HEK293T (cell line): ENCODE data around the gene SPIRE1.
"Not testable (repeated sequence)": the region's sequence is repeated elsewhere in the genome, so short reads cannot be mapped to it uniquely, and the experiment has no call there.

Source experiments
- CTCF ChIA-PET: fragments of 350-600 bp; formaldehyde crosslinking; extraction: SDS; loops from one replicate; lab custom pipeline; 2021; ENCODE audit warnings: antibody characterized with exemption, inconsistent platforms; lab: Yijun Ruan, JAX
- POLR2A ChIA-PET: fragments of 350-600 bp; formaldehyde crosslinking; extraction: SDS; loops from one replicate; lab custom pipeline; 2020; ENCODE audit warnings: antibody characterized with exemption, inconsistent platforms; lab: Yijun Ruan, JAX
- DNase-seq: peaks from one replicate; pipeline ENCODE4 v3.0.0; 2012; ENCODE audit warnings: mixed read lengths; ENCODE audit errors: extremely low spot score
- ARNT ChIP-seq: fragments of 450-650 bp; IDR thresholded peaks from 2 replicates; pipeline ENCODE4 v1.6.1; 2017; ENCODE audit warnings: mild to moderate bottlenecking
- BHLHE40 ChIP-seq: fragments of 450-650 bp; IDR thresholded peaks from 2 replicates; pipeline ENCODE4 v1.6.1; 2016; ENCODE audit warnings: mild to moderate bottlenecking, moderate library complexity, borderline replicate concordance
- CTBP1 ChIP-seq: fragments of 450-650 bp; IDR thresholded peaks from 2 replicates; pipeline ENCODE4 v1.6.1; 2016; ENCODE audit warnings: borderline replicate concordance
- ELF4 ChIP-seq: fragments of 450-650 bp; IDR thresholded peaks from 2 replicates; pipeline ENCODE4 v1.6.1; 2017; ENCODE audit warnings: antibody characterized with exemption
- FOXA1 ChIP-seq: fragments of 450-650 bp; IDR thresholded peaks from 2 replicates; pipeline ENCODE4 v1.6.1; 2016; ENCODE audit warnings: mild to moderate bottlenecking
- FOXK2 ChIP-seq: fragments of 450-650 bp; IDR thresholded peaks from 2 replicates; pipeline ENCODE4 v1.6.1; 2016; ENCODE audit warnings: mild to moderate bottlenecking
- FOXM1 ChIP-seq: fragments of 450-650 bp; IDR thresholded peaks from 2 replicates; pipeline ENCODE4 v1.6.1; 2017; ENCODE audit warnings: mild to moderate bottlenecking, borderline replicate concordance
- HDGF ChIP-seq: fragments of 450-650 bp; IDR thresholded peaks from 2 replicates; pipeline ENCODE4 v1.6.1; 2017; ENCODE audit warnings: antibody characterized with exemption, borderline replicate concordance
- L3MBTL2 ChIP-seq: fragments of 450-650 bp; conservative IDR thresholded peaks from 2 replicates; pipeline ENCODE4 v1.6.1; 2016; ENCODE audit warnings: mild to moderate bottlenecking
- LEF1 ChIP-seq: fragments of 450-650 bp; IDR thresholded peaks from 2 replicates; pipeline ENCODE4 v1.6.1; 2017; ENCODE audit warnings: mild to moderate bottlenecking, borderline replicate concordance
- NFRKB ChIP-seq: fragments of 450-650 bp; IDR thresholded peaks from 2 replicates; pipeline ENCODE4 v1.6.1; 2016; ENCODE audit warnings: mild to moderate bottlenecking, moderate library complexity
- PKNOX1 ChIP-seq: fragments of 450-650 bp; IDR thresholded peaks from 2 replicates; pipeline ENCODE4 v1.6.1; 2016
- SP1 ChIP-seq: fragments of 450-650 bp; IDR thresholded peaks from 2 replicates; pipeline ENCODE4 v1.6.1; 2017
- SUZ12 ChIP-seq: fragments of 450-650 bp; IDR thresholded peaks from 2 replicates; pipeline ENCODE4 v1.6.1; 2016; ENCODE audit warnings: mild to moderate bottlenecking
- TARDBP ChIP-seq: fragments of 450-650 bp; IDR thresholded peaks from 2 replicates; pipeline ENCODE4 v1.6.1; 2016
- ZNF384 ChIP-seq: fragments of 450-650 bp; IDR thresholded peaks from 2 replicates; pipeline ENCODE4 v1.6.1; 2016

The SPIRE1 gene

GRCh38 chr18:12540751-12541150, 117.2 kb downstream of the SPIRE1 start:
- DNase-seq = no peak
- ChIA-PET CTCF (no interaction called here), POLR2A (no interaction called here)
- TF ChIP-seq SP1 = no peak
- no peak for TF ChIP-seq LEF1
- TF ChIP-seq SUZ12 = no peak
- TF ChIP-seq FOXA1 = no peak
- TF ChIP-seq TARDBP = no peak
- no peak for TF ChIP-seq HDGF
- TF ChIP-seq BHLHE40 = no peak
- no peak for TF ChIP-seq FOXK2

- DNase-seq, POLR2A ChIA-PET, CTCF ChIA-PET: not testable (repeated sequence)
Measured at GRCh38 chr18:12539158-12539557, 118.7 kb downstream of the SPIRE1 start.

GRCh38 chr18:12534820-12535219, 123.1 kb downstream of the SPIRE1 start:
- no peak for DNase-seq
- TF ChIP-seq CTBP1 = no peak
- TF ChIP-seq ELF4 = no peak
- TF ChIP-seq SUZ12 = no peak
- no peak for TF ChIP-seq FOXM1
- no peak for TF ChIP-seq HDGF
- no peak for TF ChIP-seq FOXK2
- TF ChIP-seq TARDBP = no peak
- no peak for TF ChIP-seq NFRKB
- no peak for TF ChIP-seq L3MBTL2
- no peak for TF ChIP-seq LEF1
- TF ChIP-seq PKNOX1 = no peak
- no peak for TF ChIP-seq ZNF384
- TF ChIP-seq BHLHE40 = no peak
- TF ChIP-seq FOXA1 = no peak
- TF ChIP-seq SP1 = no peak
- no peak for TF ChIP-seq ARNT
- ChIA-PET CTCF (no interaction called here), POLR2A (no interaction called here)

- no peak for DNase-seq
- POLR2A ChIA-PET = no interaction called here
- CTCF ChIA-PET = no interaction called here
- no peak for TF ChIP-seq NFRKB
- no peak for TF ChIP-seq FOXA1
- no peak for TF ChIP-seq SUZ12
- TF ChIP-seq PKNOX1 = no peak
Measured at GRCh38 chr18:12532661-12533060, 125.2 kb downstream of the SPIRE1 start.

- no peak for TF ChIP-seq CTBP1
- no peak for TF ChIP-seq TARDBP
- TF ChIP-seq BHLHE40 = no peak
- no peak for TF ChIP-seq LEF1
- TF ChIP-seq SUZ12 = no peak
- TF ChIP-seq HDGF = no peak
- no peak for TF ChIP-seq FOXA1
- no peak for TF ChIP-seq L3MBTL2
- TF ChIP-seq NFRKB = no peak
- TF ChIP-seq ARNT = no peak
- TF ChIP-seq SP1 = no peak
- no peak for TF ChIP-seq ZNF384
- TF ChIP-seq PKNOX1 = no peak
- TF ChIP-seq FOXM1 = no peak
- TF ChIP-seq ELF4 = no peak
- TF ChIP-seq FOXK2 = no peak
- no peak for DNase-seq
- ChIA-PET POLR2A (no interaction called here), CTCF (no interaction called here)
Measured at GRCh38 chr18:12531749-12532148, 126.2 kb downstream of the SPIRE1 start.

- no peak for DNase-seq
- POLR2A ChIA-PET = no interaction called here
- TF ChIP-seq PKNOX1 = peak; percentile 96
- TF ChIP-seq FOXK2 = no peak
- TF ChIP-seq SP1 = no peak
- TF ChIP-seq ELF4 = no peak
- peak; percentile 39; the same call in 1 of the 2 replicates for TF ChIP-seq CTBP1
- no peak for TF ChIP-seq TARDBP
- TF ChIP-seq NFRKB = no peak
- CTCF ChIA-PET = interaction anchor here (0.6 kb wide), 1 partner anchor 140 kb away, joined by 3 read pairs; no protein-coding TSS in a partner anchor
Measured at GRCh38 chr18:12520442-12520992, 137.4 kb downstream of the SPIRE1 start.
